HTERT RPE-1 (cell line): Measurements from ENCODE around the gene TMEM163.
"Not testable (repeated sequence)": the region's sequence is repeated elsewhere in the genome, so short reads cannot be mapped to it uniquely, and the experiment has no call there.

Experiments used
- in situ Hi-C: fragments of 300-500 bp; cut with MboI; formaldehyde crosslinking; loops from 4 replicates; pipeline ENCODE4 v1.14.3; 2020; ENCODE audit warnings: low sequenced_read_pairs

The TMEM163 gene

GRCh38 chr2:134498654-134499053 is 220.1 kb downstream of the TMEM163 start:
- in situ Hi-C loops = no loop called here

DNA sequence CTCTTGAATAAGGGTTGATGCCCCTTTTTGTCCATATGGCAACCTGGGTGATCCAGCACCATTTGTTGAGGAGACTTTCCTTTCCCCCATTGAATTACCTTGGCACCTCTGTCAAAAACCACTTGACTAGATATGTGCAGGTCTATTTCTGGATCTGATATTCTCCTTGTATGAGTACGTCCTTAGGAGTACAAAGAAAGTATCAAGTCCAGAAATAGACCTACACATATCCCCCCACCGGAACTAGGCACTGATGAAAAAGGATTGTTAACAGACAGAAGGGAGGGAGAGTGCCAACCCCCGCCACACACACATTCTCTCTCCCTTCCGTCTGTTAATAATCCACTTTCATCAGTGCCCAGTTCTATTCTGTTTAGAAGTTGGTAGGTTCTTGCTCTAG is 225.0 kb downstream of the TMEM163 start:
- in situ Hi-C loops = no loop called here

DNA sequence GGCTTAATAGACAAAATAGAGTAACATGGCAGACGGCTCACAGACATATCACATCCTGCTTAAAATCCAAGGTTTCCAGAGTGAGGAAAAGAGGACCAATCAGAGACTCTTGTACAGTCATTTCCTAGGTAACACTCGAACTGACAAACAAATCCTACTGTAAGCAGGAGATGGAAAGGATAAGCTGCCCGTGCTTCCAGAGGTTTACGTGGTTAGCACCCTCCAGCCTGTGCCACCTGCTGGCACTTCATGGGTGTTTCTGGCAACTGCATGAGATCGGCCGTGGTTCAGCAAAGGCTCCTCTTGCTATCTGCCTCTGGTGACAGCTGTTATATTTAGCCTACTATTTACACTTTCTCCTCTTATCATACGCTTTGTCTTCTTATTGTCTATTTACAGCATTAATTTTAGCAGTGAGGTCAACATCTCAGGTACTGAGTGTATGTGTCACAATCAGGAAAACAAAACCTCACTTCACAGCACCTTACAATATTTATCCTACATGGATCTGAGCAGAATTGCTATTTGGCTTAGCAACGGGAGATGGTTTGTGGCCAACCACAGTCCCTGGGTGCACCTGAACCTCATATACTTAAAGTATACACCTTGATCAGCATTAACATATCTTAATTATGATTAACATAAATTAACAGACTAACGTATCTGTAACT is 226.9 kb downstream of the TMEM163 start:
- in situ Hi-C loops = no loop called here

DNA sequence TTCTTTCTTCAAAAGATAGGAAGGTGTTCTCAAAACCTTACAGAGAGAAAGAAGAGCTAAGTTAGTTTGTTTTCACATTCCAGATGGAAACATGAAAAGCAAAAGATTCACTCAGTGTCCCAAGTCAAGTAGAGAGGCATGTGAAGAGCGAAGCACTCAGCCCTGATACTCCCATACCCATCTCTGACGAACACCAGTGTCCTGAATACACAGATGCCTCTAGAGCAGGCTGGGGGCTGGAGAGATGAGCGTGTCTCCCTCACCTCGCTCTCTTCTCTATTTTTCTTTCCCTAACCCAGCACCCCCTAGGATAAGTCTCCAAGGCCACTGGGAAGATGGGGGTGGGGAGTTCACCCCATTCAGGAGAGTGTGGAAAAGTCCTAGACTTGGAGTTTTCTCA is 227.8 kb downstream of the TMEM163 start:
- in situ Hi-C loops = no loop called here

GRCh38 chr2:134490559-134490958 is 228.2 kb downstream of the TMEM163 start:
- in situ Hi-C loops = no loop called here

DNA sequence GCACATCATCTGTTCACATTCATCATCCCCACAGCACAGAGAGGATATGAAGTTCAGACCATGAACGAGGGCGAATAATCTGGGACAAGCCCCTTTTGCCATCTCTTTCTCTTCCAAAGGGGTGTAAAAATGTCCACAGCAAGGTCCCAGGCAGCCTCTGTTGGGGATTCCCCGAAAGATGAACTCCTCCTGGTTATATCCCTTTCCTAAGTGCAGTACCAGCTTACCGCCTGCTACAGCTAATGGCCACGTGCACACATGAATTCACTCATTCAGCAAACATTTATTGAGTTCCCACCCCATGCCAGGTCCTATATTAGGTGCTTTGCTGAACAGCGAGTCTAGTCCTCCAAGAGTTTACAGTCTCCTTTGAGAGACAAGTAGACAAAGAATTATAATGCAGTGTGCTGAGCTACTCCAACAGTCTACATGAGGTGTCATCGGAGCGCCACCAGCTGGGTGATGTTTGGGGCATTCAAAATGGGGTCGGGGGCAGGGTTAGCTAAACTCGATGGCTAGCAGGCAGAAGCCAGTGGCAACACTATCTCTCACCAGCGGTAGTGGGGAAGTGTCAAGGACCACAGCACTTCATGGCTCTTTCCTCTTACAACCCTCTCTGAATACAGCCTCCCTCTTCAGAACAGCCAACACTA is 228.9 kb downstream of the TMEM163 start:
- in situ Hi-C loops = no loop called here

GRCh38 chr2:134482766-134483340 is 235.9 kb downstream of the TMEM163 start:
- in situ Hi-C loops = no loop called here

DNA sequence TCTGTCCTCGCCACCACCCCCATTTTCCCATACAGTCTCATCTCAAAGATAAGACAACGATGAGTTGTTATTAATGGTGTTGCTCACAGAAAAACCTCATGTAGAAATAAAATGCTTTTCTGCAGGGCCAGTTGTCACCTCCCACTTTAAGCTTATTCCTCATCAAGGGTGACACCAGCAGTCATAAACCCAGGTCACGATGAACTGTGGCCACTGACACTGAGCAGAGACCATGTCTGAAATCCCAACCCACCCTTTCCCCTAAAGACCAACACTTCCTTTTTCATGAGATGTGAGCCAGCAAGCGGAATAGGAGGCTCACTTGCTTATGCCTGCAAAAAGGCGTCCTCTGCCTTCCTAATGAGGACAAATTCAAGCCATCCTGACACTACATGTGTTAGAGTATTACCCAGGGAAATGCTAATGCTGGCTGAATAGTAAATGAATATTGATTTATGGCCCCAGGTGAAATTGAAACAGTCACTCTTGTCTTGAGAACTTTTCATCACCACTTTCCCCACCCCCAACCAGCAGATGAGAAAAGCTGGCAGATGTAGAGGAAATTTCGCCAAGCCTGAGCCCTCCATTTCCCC is 236.6 kb downstream of the TMEM163 start:
- in situ Hi-C loops = no loop called here

- in situ Hi-C loops = no loop called here
Measured at GRCh38 chr2:134479696-134480330, 239.0 kb downstream of the TMEM163 start.

- in situ Hi-C loops = not testable (repeated sequence)
Measured at GRCh38 chr2:134476982-134477381, 241.8 kb downstream of the TMEM163 start.

DNA sequence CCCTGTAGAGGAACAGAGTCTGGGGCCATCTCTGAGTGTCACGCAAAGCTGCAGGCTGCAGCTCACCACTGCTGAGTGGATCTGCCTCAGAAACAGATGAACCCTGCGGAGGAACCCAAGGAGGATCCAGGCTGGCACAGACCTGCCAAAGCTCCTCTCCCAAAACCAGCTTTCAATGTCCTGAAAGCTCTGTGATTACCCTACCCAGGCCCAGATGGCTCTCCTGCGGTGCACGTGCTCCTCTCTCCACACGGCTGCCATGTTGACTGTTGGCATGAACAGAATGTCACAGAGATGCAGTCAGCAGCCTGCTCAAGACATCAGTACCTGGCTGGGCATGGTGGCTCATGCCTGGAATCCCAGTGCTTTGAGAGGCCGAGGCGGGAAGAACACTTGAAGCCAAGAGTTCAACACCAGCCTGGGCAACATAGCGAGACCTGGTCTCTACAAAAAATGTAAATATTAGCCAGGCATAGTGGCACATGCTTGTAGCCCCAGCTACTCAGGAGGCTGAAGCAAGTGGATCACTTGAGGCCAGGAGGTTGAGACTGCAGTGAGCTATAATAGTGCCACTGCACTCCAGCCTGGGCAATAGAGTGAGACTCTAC is 248.1 kb downstream of the TMEM163 start:
- in situ Hi-C loops = no loop called here

DNA sequence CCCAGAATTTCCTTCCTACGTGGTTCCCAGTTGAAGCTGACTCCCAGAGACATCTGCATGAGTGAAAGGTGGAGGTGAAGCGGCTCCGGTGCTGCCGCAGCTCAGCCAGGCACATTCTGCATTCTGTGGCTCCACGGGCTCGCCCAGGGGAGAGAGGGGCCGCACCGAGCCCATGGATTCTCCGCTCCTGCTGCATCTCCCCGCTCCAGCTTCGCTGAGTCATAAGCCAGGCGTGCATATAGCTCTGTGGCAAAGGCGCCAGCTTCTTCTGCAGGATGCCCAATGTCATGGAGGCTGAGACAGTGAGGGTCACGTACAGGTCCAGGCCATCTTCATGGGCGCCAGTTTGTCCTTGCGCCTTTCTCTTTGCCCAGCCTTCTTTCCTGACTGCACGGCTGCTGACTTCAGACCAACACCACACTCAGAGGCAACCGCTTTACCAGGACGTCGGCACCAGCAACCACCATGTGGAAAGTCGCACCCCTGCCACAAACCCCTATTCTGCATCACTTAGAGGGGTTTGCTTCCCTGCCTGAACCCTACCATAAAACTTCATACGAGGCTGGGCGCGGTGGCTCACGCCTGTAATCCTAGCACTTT is 249.2 kb downstream of the TMEM163 start:
- in situ Hi-C loops = no loop called here

- in situ Hi-C loops = no loop called here
Measured at GRCh38 chr2:134468776-134469175, 250.0 kb downstream of the TMEM163 start.

DNA sequence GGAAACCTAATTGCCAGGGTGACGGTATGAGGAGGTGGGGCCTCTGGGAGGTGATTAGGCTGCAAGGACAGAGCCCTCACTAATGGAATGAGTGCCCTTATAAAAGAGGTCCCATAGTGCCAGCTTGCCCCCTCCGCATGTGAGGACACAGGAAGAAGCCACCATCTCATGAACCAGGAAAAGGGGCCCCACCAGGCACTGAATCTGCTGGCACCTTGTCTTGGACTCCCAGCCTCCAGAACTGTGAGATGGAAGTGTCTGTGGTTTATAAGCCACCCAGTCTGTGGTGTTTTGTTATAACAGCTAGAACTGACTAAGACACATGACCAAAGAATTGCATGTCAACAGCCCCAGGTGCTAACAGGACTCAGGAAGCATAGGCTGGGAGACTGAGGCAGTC is 250.6 kb downstream of the TMEM163 start:
- in situ Hi-C loops = no loop called here

DNA sequence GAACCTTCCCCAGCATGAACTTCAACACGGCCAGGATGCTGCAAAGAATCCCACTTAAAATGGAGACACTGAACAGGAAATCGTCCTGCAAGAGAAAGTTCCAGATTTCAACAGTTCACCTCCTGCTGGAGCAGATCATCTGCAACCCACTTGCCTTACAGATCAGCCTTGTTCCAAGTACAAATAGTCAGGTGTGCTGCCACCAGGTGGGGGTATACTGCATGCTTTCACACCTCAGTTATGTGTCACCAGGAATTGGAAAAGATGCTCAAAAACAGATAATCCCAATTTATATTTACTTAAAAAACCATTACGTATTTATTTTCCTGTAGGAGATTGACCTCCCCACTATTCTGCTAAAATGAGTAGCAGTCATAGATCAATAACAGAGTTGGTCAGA is 252.7 kb downstream of the TMEM163 start:
- in situ Hi-C loops = no loop called here

- in situ Hi-C loops = no loop called here
Measured at GRCh38 chr2:134465228-134466105, 253.3 kb downstream of the TMEM163 start.

DNA sequence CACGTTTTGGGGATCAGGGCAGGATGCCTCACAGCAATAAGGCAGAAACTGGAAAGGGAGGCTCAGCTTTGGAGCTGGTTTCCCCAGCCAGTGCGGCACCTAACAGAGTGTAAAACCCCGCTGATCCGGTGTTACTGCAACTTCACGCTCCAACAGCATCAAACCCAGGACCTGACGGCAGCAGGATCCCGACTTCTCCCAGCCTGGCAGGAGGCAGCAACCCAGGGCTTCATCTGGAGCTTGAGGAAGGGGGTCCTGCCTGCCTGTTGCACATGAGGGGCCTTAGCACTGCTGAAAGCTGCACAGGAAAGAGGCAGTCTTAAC is 255.1 kb downstream of the TMEM163 start:
- in situ Hi-C loops = no loop called here

DNA sequence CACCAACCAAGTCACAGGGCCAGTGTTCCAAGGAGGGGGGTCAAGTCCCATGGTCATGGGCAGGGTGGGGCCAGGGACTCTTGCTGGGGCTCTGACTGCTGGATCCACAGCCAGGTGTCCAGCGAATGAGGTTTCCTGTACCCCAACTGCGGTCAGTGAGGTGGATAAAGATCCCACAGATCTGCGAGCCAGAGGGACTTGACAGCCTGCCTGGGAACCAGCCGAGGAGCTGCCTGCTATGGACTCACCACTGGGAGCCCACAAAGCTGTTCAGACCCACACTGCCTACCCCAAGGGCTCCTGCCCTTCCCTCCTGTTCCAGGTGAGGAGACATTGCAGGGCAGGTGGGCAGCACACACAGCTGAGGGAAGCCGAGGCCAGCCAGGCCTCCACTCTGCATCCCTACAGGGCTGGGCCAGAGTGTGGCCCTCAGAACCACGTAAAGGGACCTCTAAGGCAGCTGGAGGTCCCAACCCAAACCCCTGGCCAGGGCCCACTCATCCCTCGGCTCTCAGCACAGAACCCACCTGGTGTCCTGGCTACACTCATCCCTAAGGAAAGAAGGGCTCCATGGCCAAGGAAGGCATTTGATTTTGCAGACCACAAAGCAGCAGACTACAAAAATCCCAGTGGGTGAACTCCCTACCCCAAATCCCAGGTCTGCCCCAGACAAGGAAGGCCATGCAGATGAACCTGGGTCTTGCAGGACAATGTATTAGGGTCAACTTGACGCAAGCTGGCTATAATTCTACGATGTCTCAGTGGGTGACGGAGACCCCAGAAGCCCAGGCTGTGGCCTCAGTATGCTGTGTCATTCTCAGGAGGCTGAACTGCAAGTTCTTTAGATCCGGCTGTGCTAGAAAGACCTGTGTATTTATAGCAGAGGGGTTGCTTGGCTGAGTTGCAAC is 255.8 kb downstream of the TMEM163 start:
- in situ Hi-C loops = no loop called here

DNA sequence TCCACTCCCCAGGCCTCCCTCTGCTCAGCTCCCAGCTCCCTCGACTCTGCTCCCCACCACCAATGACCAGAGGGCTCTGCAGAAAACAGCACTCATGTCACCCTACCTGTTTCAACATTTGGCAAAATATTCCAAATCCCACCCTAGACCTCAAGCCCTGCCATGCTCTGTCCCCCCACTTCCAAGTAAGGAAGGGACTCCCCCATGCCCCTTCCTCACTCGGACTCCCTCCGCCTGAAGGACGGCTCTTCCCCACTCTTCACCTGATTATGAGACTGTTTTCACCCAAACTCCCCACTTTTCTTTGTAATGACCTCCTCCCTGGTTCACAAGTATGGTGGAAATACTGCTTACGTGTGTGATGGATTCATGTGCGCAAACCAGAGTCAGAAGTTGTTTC is 256.5 kb downstream of the TMEM163 start:
- in situ Hi-C loops = no loop called here
